Right ventricle myocardium superior (tissue), 1 donor: ENCODE results near the gene HMMR. TPM values are rescaled to one million over a fixed set of nuclear protein-coding genes. Genes with fewer than 3 reads are reported as not detected.
"Not testable (repeated sequence)": the region's sequence is repeated elsewhere in the genome, so short reads cannot be mapped to it uniquely, and the experiment has no call there.

Experiments
- ATAC-seq: fragments of 200-7000 bp; cut with Tn5 transposase; one replicate; pipeline ENCODE4 v1.9.1; 2020; ENCODE audit warnings: mild to moderate bottlenecking; ENCODE audit not compliant: poor library complexity
- DNase-seq: peaks from one replicate; pipeline ENCODE4 v3.0.0-alpha.2; 2020
- intact Hi-C: fragments of 100-400 bp; cut with DNase I; formaldehyde crosslinking; loops from one replicate; pipeline ENCODE4 v1.11.2; 2022
- long read RNA-seq: library from polyadenylated mRNA; unstranded; transcript quantifications from one replicate; pipeline ENCODE4 v2.0.0, GENCODE V29; 2021
- total RNA-seq: library from RNA; stranded (reverse); fragmentation: NEBNext Ultra II Directional; extraction: Animal tissue kit (Norgen Biotek cat#: 25700); gene quantifications from one replicate; pipeline ENCODE4 v1.2.1, GENCODE V29; 2021
- donor health status: DM: no; HTN: yes; CAD: no; lungs with severe emphysema.

Gene HMMR
- 0.54 TPM for total RNA-seq
- long read RNA-seq, partial matches to known transcripts = 0 of 3 reads
- long read RNA-seq, other reads (novel, unspliced or antisense) = 1 of 3 reads

- intact Hi-C loops = loop anchor here (2.0 kb wide), 1 partner anchor 44 kb away; the partner anchor contains the start of gene MAT2B
These were observed at the start of gene HMMR for GRCh38 chr5:163460562-163461171. Gene HMMR (plus strand): TSS chr5:163460632. CDS start chr5:163460693, 61 bp downstream.

GRCh38 chr5:163415673-163416072 lies 44.8 kb upstream of the HMMR start:
- DNase-seq, intact Hi-C loops: not testable (repeated sequence)

More at GRCh38 chr5:163460562-163461171, at the start of gene HMMR:
- no peak for DNase-seq
- no peak for ATAC-seq

GRCh38 chr5:163424836-163425235 lies 35.6 kb upstream of the HMMR start:
- intact Hi-C loops = no loop called here
- no peak for ATAC-seq
- DNase-seq = no peak

More at GRCh38 chr5:163415673-163416072, 44.8 kb upstream of the HMMR start:
- not testable (repeated sequence) for ATAC-seq

GRCh38 chr5:163426128-163426527 lies 34.3 kb upstream of the HMMR start:
- DNase-seq, ATAC-seq, intact Hi-C loops: not testable (repeated sequence)

- no peak for DNase-seq
- ATAC-seq = no peak
- intact Hi-C loops = no loop called here
These were observed 27.9 kb upstream of the HMMR start for GRCh38 chr5:163432544-163432943.

GRCh38 chr5:163433271-163433670 lies 27.2 kb upstream of the HMMR start:
- intact Hi-C loops = no loop called here
- no peak for ATAC-seq

GRCh38 chr5:163434401-163434866 lies 26.0 kb upstream of the HMMR start:
- DNase-seq (no peak), ATAC-seq (no peak)
- intact Hi-C loops = no loop called here

More at GRCh38 chr5:163433271-163433670, 27.2 kb upstream of the HMMR start:
- DNase-seq = no peak

GRCh38 chr5:163436515-163436914 lies 23.9 kb upstream of the HMMR start:
- intact Hi-C loops = loop anchor here (2.0 kb wide), 1 partner anchor 68 kb away; the partner anchor contains the start of gene MAT2B
- DNase-seq (no peak), ATAC-seq (no peak)

GRCh38 chr5:163437011-163437308 lies 23.5 kb upstream of the HMMR start:
- ATAC-seq = no peak
- intact Hi-C loops = loop anchor here (2.0 kb wide), 1 partner anchor 68 kb away; the partner anchor contains the start of gene MAT2B
- no peak for DNase-seq

GRCh38 chr5:163437309-163438182 lies 22.9 kb upstream of the HMMR start, which contains the start of gene CCNG1:
Gene CCNG1 (plus strand): TSS chr5:163437595. CDS start chr5:163439257, 1,662 bp downstream.
- DNase-seq (peak; percentile 96), ATAC-seq (peak; percentile 98)
- intact Hi-C loops = loop anchor here (2.0 kb wide), 1 partner anchor 67 kb away; the partner anchor contains the start of gene MAT2B

GRCh38 chr5:163439092-163439425 lies 21.4 kb upstream of the HMMR start:
- ATAC-seq (no peak), DNase-seq (no peak)
- intact Hi-C loops = no loop called here

GRCh38 chr5:163440954-163441353 lies 19.5 kb upstream of the HMMR start:
- ATAC-seq (no peak), DNase-seq (no peak)
- intact Hi-C loops = no loop called here

- ATAC-seq = no peak
- intact Hi-C loops = no loop called here
- no peak for DNase-seq
These were observed 15.9 kb upstream of the HMMR start for GRCh38 chr5:163444526-163444925.

- intact Hi-C loops = no loop called here
- peak; percentile 79 for ATAC-seq
- peak; percentile 42 for DNase-seq
These were observed 15.1 kb upstream of the HMMR start for GRCh38 chr5:163445345-163445744.

GRCh38 chr5:163447191-163447590 lies 13.2 kb upstream of the HMMR start:
- intact Hi-C loops = no loop called here
- DNase-seq (no peak), ATAC-seq (no peak)

GRCh38 chr5:163447875-163448274 lies 12.6 kb upstream of the HMMR start:
- no peak for ATAC-seq
- no peak for DNase-seq
- intact Hi-C loops = no loop called here

- intact Hi-C loops = no loop called here
- ATAC-seq = no peak
- no peak for DNase-seq
These were observed 11.9 kb upstream of the HMMR start for GRCh38 chr5:163448491-163448890.

GRCh38 chr5:163451489-163451888 lies 8.9 kb upstream of the HMMR start:
- intact Hi-C loops = no loop called here
- DNase-seq = no peak

GRCh38 chr5:163453705-163454104 lies 6.7 kb upstream of the HMMR start:
- no peak for DNase-seq
- intact Hi-C loops = no loop called here
- no peak for ATAC-seq

More at GRCh38 chr5:163451489-163451888, 8.9 kb upstream of the HMMR start:
- no peak for ATAC-seq
